GM23248 (cell line): Measurements from ENCODE around the gene GRID2IP.

Source experiments
- EZH2 ChIP-seq: fragments of 200-600 bp; sonication (generic); IDR thresholded peaks from 2 replicates; pipeline ENCODE4 v1.6.1; 2018; ENCODE audit warnings: antibody characterized with exemption, mild to moderate bottlenecking; ENCODE audit not compliant: insufficient read depth, poor library complexity, severe bottlenecking
- EZH2phosphoT487 ChIP-seq: fragments of 200-600 bp; sonication (generic); IDR thresholded peaks from 2 replicates; pipeline ENCODE4 v1.6.1; 2018; ENCODE audit warnings: antibody characterized with exemption, moderate library complexity, mild to moderate bottlenecking, low read depth; ENCODE audit not compliant: insufficient read depth

- TF ChIP-seq EZH2 (no peak), EZH2phosphoT487 (no peak)
These were observed 24.2 kb upstream of the GRID2IP start for GRCh38 chr7:6575281-6576023.
